Lower lobe of right lung (tissue), 2 donors: ENCODE results near the gene FGF9. TPM values are rescaled to one million over a fixed set of nuclear protein-coding genes. Genes with fewer than 3 reads are reported as not detected.

Experiments used
- ATAC-seq, 2 donors: fragments of 200-7000 bp; cut with Tn5 transposase; one replicate each; pipeline ENCODE4 v1.9.1; 2020 to 2022; ENCODE audit warnings: mild to moderate bottlenecking in 2 of 2, moderate library complexity in 2 of 2
- DNase-seq: peaks from one replicate; pipeline ENCODE4 v3.0.0-alpha.2; 2020
- H3K27ac ChIP-seq: fragments of 200-600 bp; one replicate; pipeline ENCODE4 v1.8.0; 2022
- H3K27me3 ChIP-seq: fragments of 200-600 bp; one replicate; pipeline ENCODE4 v1.8.0; 2022; ENCODE audit warnings: low read depth
- H3K36me3 ChIP-seq: fragments of 200-600 bp; one replicate; pipeline ENCODE4 v1.8.0; 2022; ENCODE audit warnings: mild to moderate bottlenecking
- H3K4me1 ChIP-seq: fragments of 200-600 bp; one replicate; pipeline ENCODE4 v1.8.0; 2022
- H3K4me3 ChIP-seq: fragments of 200-600 bp; one replicate; pipeline ENCODE4 v1.8.0; 2022; ENCODE audit warnings: mild to moderate bottlenecking
- H3K9me3 ChIP-seq: fragments of 200-600 bp; one replicate; pipeline ENCODE4 v1.8.0; 2022
- CTCF ChIP-seq: fragments of 200-600 bp; IDR thresholded peaks from one replicate; pipeline ENCODE4 v1.8.0; 2022; ENCODE audit warnings: antibody characterized with exemption, mild to moderate bottlenecking
- intact Hi-C: fragments of 100-400 bp; cut with DNase I; formaldehyde crosslinking; loops from one replicate; pipeline ENCODE4 v1.11.0; 2022
- total RNA-seq: library from RNA; stranded (reverse); fragmentation: NEBNext Ultra II Directional; extraction: Animal tissue kit (Norgen Biotek cat#: 25700); gene quantifications from one replicate; pipeline ENCODE4 v1.2.1, GENCODE V29; 2021
- donor health status: DM: no; HTN: yes; CAD: no; lungs with severe emphysema.

FGF9 gene
- total RNA-seq, 1 donor from 2014 or later: 1.6 TPM

DNA sequence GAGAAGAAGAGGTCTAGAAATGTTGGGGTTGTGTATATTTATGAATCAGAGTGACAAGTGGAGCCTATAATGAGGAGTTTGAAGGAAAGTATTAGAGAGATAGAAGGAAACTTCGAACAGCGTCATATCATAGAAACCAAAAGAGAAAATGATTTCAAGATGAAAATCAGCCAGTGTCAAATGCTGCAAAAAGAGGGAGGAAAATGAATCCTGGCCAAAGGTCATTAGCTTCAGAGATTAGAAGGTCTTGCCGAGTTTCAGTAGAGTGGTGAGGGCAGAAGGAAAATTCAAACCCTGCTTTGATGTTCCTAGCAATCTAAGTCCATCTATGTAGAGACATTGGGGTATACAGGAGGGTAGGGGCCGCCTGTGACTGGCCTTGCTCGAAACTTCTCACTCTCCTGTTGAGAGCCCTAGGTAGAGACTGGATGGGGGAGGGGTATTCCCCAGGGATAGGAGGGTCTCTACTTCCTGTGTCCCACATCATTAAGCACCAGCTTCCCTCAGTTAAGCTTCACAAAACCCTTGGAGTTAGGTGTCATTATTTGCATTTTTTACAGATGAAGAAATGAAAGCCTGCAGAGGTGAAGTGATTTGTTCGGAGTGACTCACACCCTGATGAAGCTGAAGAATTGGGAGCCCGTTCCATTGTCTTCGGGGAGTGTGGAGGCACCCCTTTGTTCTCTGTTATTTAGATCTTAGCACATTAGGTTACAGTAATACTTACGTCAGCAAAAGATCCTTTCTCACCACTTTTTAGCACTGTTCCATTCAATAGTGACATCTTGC lies 62.8 kb downstream of the FGF9 start:
- Histone ChIP-seq H3K4me1 (no peaks in the 10 kb centered on the region), H3K27ac (no peak overlapping the region), H3K4me3 (no peak overlapping the region), H3K9me3 (no peaks in the 10 kb centered on the region), H3K36me3 (no peaks in the 10 kb centered on the region), H3K27me3 (no peaks in the 10 kb centered on the region)
- TF ChIP-seq CTCF: no peak
- DNase-seq (no peak), ATAC-seq (no peak)
- intact Hi-C loops: no loop called here

DNA sequence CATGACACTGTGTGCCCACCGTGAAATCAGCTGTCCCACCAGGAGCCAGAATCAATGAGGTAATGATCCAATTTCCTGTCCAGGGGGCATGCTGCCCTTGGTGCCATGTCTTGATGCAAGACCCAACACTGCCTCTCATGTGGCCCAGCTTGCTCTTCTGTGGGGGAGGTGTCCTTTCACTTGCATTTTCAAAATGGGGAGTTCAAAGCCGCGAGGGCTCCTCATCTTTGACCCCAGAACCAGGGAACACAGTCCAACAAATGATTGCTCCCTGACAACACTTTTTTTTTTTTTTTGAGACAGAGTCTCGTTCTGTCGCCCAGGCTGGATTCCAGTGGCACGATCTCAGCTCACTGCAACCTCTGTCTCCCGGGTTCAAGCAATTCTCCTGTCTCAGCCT lies 64.1 kb downstream of the FGF9 start:
- ATAC-seq: no peak
- no peak overlapping the region for H3K27ac ChIP-seq
- H3K4me3 ChIP-seq: no peak overlapping the region
- no peak for TF ChIP-seq CTCF
- no peaks in the 10 kb centered on the region for H3K36me3 ChIP-seq
- H3K4me1 ChIP-seq: no peaks in the 10 kb centered on the region
- intact Hi-C loops: no loop called here
- H3K9me3 ChIP-seq: no peaks in the 10 kb centered on the region
- DNase-seq: no peak
- no peaks in the 10 kb centered on the region for H3K27me3 ChIP-seq

GRCh38 chr13:21735701-21736401 lies 65.0 kb downstream of the FGF9 start:
- no peaks in the 10 kb centered on the region for H3K27me3 ChIP-seq
- no peaks in the 10 kb centered on the region for H3K36me3 ChIP-seq
- no peak for TF ChIP-seq CTCF
- no peaks in the 10 kb centered on the region for H3K4me1 ChIP-seq
- intact Hi-C loops: no loop called here
- no peak for DNase-seq
- H3K27ac ChIP-seq: no peak overlapping the region
- ATAC-seq: peak in 1 of 2 donors; percentile 43
- H3K4me3 ChIP-seq: no peak overlapping the region
- H3K9me3 ChIP-seq: no peaks in the 10 kb centered on the region

- intact Hi-C loops: no loop called here
- Histone ChIP-seq H3K27ac (no peak overlapping the region), H3K4me3 (no peak overlapping the region), H3K4me1 (no peaks in the 10 kb centered on the region), H3K36me3 (no peaks in the 10 kb centered on the region), H3K9me3 (no peaks in the 10 kb centered on the region), H3K27me3 (no peaks in the 10 kb centered on the region)
- no peak for ATAC-seq
- DNase-seq: no peak
- TF ChIP-seq CTCF: no peak
Measured at GRCh38 chr13:21736926-21737325, 66.1 kb downstream of the FGF9 start.

DNA sequence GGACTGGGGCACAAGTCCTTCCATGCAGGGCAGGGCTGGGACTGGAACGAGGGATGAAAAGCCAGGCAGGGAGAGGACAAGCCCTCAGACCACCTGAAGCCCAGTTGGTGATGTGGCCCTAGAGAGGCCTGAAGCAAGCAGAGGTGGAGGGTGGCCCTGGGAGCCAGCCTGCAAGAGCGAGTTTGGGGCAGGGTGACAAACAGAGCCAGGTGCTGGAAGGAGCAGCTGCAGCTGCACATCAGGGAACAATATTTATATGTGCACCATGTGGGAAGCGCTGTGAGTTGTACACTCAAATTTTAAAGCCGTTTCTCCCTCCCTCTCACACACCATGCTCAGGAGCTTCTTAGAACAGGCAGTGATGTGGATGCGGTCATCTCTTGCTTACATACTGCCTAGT lies 67.8 kb downstream of the FGF9 start:
- Histone ChIP-seq H3K4me1 (no peaks in the 10 kb centered on the region), H3K27me3 (no peaks in the 10 kb centered on the region), H3K27ac (no peak overlapping the region), H3K36me3 (no peaks in the 10 kb centered on the region), H3K9me3 (no peaks in the 10 kb centered on the region), H3K4me3 (no peak overlapping the region)
- no peak for TF ChIP-seq CTCF
- intact Hi-C loops: no loop called here
- ATAC-seq (no peak), DNase-seq (no peak)
